ENCODE measurements around the gene FRMD4A.
A peak's percentile ranks its signal among the peaks of the same experiment; 100 is the strongest.

FRMD4A gene

DNA sequence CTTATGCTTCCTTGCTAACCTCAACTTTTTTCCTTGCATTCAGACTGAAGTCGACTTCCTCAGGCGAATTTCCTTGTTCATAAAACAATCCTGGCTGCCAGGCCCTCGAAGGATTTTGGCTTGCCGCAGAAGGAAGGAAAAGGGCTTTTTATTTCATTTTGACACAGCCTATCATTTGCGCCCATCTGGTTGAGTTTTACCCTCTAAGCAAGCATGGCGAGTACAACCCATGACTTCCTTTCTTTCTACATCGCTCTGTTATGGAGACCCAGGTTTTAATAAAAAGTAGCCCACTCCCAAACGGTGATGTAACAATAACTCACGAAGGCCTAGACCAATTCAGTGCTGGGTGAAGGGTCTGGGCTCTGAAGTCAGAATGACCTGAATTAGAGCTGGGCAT lies 634.7 kb downstream of the FRMD4A start:
- DNase-seq, result no peak

- DNase-seq, result no peak
Observed at GRCh38 chr10:13695588-13695987, 635.1 kb downstream of the FRMD4A start.

- no peak for DNase-seq
Observed at GRCh38 chr10:13693783-13694700, 636.7 kb downstream of the FRMD4A start.

- DNase-seq, result no peak
Observed at GRCh38 chr10:13690281-13690825, 640.4 kb downstream of the FRMD4A start.

- no peak for DNase-seq
Observed at GRCh38 chr10:13686331-13686752, 644.4 kb downstream of the FRMD4A start.

GRCh38 chr10:13685885-13686284 lies 644.8 kb downstream of the FRMD4A start:
- DNase-seq, result no peak

DNA sequence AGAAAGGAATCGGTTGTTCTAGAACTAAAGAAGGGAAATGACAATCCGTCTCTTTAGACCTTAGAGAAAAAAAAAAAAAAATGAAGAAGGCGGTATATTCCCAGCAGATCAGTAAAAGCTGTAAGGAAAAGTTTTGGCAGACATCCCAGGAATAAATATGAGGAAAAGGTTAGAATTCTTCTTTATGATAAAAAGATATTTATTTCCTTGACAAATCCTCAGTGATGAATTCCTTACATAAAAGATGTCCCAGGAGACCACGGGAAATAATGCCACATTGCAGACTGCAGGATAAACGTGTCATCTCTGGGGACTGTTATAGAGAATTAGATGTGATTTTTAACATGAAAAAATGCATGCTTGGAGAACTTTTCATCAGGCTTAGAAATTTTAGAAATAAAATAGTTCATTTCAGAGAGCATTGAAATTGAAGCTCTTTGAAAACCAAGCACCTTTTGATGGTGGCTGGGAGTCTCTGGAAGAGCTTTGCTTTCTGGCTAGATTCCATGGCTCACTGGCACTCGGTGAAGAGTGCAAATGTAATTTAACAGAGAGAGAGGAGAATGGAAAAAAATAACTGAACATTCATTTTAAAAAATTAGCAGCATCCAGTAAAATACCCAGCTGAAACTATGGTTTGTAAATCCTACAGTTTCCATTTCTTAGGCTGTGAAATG lies 645.8 kb downstream of the FRMD4A start:
- peak; percentile 83 for DNase-seq

- peak; percentile 86 for DNase-seq
Observed at GRCh38 chr10:13684252-13684791, 646.4 kb downstream of the FRMD4A start.

DNA sequence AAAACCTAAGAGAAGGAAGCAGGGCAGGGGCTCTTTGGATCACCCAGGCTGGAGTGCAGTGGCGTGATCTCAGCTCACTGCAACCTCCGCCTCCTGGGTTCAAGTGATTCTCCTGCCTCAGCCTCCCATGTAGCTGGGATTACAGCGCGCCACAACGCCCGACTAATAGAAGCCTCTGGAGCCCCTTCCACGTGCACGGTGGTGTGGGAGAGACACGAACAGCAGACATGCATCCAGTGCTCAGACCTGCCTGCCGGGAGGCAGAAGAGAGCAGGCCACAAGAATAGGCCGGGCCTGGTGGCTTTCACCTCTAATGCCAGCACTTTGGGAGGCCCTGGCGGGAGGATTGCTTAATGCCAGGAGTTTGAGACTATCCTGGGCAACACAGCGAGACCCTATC lies 647.7 kb downstream of the FRMD4A start:
- no peak for DNase-seq

GRCh38 chr10:13681960-13682359 lies 648.8 kb downstream of the FRMD4A start:
- DNase-seq, result peak; percentile 61

DNA sequence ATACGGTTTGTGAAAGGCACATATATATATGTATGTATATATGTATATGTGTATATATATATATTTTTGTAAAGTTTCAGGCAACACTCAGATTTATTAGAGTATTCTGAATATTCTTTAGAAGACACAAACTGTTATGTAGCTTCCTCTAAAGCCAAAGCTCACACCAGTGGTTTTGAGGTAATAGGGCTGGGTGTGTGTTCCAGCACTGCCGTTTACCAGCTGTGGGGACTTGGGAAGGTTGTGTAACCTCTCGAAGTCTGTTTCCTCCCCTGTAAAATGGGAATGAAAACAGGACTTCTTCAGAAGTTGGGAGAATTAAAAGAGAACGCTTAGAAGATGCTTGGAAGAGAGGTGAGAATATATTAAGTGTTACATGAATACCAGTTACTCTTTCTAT lies 649.2 kb downstream of the FRMD4A start:
- no peak for DNase-seq

- DNase-seq, result no peak
Observed at GRCh38 chr10:13681095-13681494, 649.6 kb downstream of the FRMD4A start.

DNA sequence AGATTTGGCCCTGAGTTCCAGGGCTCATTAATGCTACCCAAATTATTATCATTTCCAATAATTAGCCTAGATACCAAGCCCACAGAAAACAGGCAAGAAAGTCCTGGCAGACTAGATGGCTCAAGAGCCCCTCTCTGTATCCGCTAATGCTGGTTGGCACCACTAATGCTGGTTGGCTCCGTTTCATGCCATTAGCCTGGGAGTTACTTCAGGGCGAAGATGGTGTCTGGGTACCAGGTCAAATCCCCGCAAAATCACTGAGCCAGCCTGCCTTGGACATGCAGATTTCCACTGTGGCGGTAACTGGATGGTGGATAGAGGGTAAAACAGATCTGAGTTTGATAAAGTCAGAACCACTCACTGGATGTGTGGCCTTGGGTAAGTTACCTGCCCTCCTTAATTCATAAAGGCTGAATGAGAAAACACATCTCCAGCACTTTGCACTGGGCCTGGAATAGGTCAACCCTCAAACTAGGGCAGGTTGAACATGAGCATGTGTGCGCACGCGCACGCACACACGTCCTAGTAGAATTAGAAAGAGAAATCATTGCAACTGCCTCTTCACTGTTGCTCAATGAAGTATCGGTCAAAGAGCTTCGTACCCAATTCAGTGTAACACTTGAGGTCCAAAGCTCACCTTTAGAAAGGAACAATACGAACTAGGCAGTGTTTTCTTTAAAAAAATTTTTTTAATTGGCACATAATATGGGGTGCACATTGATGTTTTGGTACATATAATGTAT lies 652.5 kb downstream of the FRMD4A start:
- no peak for DNase-seq

GRCh38 chr10:13674645-13675588 lies 655.8 kb downstream of the FRMD4A start:
- DNase-seq, result no peak

DNA sequence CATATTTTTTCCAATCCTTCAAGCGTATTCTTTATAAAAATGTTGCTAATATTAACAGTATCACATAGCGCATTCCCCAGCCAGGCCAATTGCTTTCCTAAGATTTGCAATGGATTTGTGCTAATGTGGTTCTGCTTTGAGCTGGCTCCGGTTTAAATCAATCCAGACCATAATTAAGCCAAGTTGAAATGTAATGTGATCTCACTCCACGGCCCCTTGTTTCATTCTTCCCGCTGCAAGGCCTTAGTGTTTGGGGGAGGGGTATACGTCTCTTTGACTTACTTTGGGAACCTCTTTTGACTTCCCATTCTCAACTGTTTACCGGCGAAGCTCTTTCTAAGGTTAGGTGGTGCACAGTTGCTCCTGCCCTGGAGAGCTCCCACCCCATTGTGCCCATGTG lies 657.6 kb downstream of the FRMD4A start:
- DNase-seq, result peak; percentile 69

DNA sequence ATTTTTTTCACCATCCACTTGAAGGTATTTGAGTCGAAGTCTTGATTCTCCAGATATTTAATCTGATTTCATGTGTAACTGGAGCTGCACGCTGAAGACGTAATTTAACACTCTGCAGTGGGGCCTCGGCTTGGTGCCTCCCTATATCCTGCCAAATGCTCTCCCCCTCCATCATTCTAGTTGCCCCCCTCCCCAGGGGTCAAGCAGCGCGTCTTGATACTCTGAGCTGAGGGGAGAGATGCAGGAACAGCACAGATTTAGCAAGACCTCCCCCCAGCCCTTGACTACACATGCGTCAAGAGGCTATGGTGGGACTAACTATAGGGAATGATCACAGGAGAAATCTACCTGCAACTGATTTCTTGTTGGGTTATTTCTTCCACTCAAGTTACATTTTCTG lies 658.2 kb downstream of the FRMD4A start:
- DNase-seq, result no peak

GRCh38 chr10:13671904-13672303 lies 658.8 kb downstream of the FRMD4A start:
- no peak for DNase-seq

- no peak for DNase-seq
Observed at GRCh38 chr10:13670311-13670710, 660.4 kb downstream of the FRMD4A start.

GRCh38 chr10:13669901-13670300 lies 660.8 kb downstream of the FRMD4A start:
- no peak for DNase-seq

DNA sequence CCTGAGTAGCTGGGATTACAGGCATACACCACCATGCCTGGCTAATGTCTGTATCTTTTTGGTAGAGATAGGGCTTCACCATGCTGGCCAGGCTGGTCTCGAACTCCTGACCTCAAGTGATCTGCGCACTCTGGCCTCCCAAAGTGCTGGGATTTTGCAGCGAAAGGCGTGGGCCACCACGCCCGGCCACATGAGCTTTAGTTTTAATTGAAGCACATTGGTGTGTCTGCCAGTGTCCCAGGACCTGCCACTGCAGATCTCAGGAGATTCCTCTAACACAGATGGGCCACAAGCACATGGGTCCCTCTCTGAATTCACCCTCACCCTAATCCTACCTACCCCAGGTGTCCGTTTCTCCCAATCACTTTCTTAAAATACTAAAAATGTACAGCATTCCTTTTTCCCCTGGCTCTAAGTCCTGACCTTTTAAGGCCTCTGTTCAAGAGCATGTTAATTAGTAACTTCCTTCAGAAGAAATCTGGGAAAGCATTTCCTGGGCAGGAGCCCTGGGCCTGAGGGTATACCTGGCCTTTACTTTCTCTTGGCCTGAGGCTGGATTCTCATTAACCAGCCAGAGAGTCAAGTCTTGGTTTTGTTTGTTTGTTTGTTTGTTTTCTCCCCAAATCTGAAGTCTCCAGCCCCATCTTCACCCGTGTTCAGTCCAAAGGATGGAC lies 661.4 kb downstream of the FRMD4A start:
- DNase-seq, result no peak

- no peak for DNase-seq
Observed at GRCh38 chr10:13668126-13668525, 662.6 kb downstream of the FRMD4A start.

All from fibroblast of skin of abdomen (primary cell).